RWPE2 (cell line): ENCODE results near the gene HTRA3.

Source experiments
- ATAC-seq: fragments of 200-7000 bp; cut with Tn5 transposase; 3 replicates; pipeline ENCODE4 v1.9.1; 2021; ENCODE audit warnings: low read depth
- DNase-seq: peaks from one replicate; pipeline ENCODE4 v3.0.0-alpha.2; 2020; ENCODE audit warnings: low spot score
- H3K27ac ChIP-seq: fragments of 450-650 bp; 2 replicates; pipeline ENCODE4 v1.5.1; 2017; ENCODE audit warnings: mild to moderate bottlenecking; ENCODE audit not compliant: poor library complexity, severe bottlenecking
- H3K27me3 ChIP-seq: fragments of 250-450 bp; sonication (Bioruptor Pico); 2 replicates; pipeline ENCODE4 v1.5.1; 2021; ENCODE audit warnings: mild to moderate bottlenecking, moderate library complexity; ENCODE audit not compliant: insufficient read depth, poor library complexity, severe bottlenecking
- H3K36me3 ChIP-seq: fragments of 250-450 bp; sonication (Bioruptor Pico); 2 replicates; pipeline ENCODE4 v1.5.1; 2020; ENCODE audit warnings: low read depth, mild to moderate bottlenecking, moderate library complexity
- H3K4me1 ChIP-seq: fragments of 250-450 bp; sonication (Bioruptor Pico); 2 replicates; pipeline ENCODE4 v1.5.1; 2021; ENCODE audit warnings: mild to moderate bottlenecking, moderate library complexity; ENCODE audit not compliant: insufficient read depth, poor library complexity, severe bottlenecking
- H3K4me3 ChIP-seq: fragments of 250-450 bp; sonication (Bioruptor Pico); 2 replicates; pipeline ENCODE4 v1.5.1; 2021; ENCODE audit warnings: mild to moderate bottlenecking, moderate library complexity; ENCODE audit not compliant: severe bottlenecking
- H3K9me3 ChIP-seq: fragments of 250-450 bp; sonication (Bioruptor Pico); 2 replicates; pipeline ENCODE4 v1.5.1; 2021; ENCODE audit warnings: mild to moderate bottlenecking, moderate library complexity; ENCODE audit not compliant: severe bottlenecking
- TF ChIP-seq, protein P1 (sequence below): fragments of 450-650 bp; IDR thresholded peaks from one replicate; pipeline ENCODE4 v1.5.1; 2017; ENCODE audit warnings: mild to moderate bottlenecking, moderate library complexity; ENCODE audit not compliant: poor library complexity, severe bottlenecking

Gene HTRA3

DNA sequence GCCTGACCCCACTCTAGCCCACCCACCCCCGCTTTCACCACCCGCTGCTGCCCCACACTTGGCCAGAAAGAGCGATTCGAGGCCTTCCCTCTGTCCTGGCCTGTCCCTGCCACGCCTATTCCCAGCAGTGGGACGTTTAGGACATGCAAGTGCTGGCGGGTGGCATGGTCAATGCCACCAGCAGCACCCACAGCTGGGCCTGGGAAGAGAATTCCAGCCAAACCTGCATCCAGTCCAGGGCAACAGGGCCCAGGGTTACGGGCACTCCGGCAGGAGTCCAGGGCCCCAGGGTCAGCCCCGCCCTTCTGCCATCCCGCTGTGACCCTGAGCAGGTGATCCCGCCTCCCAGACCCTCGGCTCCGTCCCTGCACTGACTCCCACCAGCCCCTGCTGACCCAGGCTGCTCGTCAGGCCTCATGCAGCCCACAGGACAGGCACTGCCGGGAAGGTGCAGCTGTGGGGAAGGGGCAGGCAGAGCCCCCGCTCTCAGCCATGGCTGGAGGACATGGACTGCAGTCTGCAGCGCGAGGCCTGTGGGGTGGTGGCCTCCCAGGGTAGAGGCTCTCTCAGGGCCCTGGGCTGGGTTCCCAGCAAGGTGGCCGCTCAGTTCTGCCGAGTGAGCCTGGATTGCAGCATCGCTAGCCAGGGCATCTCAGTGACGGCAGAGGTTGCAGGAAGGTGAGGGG, 6.8 kb upstream of the HTRA3 start:
- no peak overlapping the region for H3K27ac ChIP-seq
- DNase-seq, result no peak
- H3K36me3 ChIP-seq, result no peaks in the 10 kb centered on the region
- no peaks in the 10 kb centered on the region for H3K27me3 ChIP-seq
- H3K4me1 ChIP-seq, result no peaks in the 10 kb centered on the region
- no peak overlapping the region for H3K4me3 ChIP-seq
- no peaks in the 10 kb centered on the region for H3K9me3 ChIP-seq
- no peak for ATAC-seq
- TF ChIP-seq, protein P1, sequence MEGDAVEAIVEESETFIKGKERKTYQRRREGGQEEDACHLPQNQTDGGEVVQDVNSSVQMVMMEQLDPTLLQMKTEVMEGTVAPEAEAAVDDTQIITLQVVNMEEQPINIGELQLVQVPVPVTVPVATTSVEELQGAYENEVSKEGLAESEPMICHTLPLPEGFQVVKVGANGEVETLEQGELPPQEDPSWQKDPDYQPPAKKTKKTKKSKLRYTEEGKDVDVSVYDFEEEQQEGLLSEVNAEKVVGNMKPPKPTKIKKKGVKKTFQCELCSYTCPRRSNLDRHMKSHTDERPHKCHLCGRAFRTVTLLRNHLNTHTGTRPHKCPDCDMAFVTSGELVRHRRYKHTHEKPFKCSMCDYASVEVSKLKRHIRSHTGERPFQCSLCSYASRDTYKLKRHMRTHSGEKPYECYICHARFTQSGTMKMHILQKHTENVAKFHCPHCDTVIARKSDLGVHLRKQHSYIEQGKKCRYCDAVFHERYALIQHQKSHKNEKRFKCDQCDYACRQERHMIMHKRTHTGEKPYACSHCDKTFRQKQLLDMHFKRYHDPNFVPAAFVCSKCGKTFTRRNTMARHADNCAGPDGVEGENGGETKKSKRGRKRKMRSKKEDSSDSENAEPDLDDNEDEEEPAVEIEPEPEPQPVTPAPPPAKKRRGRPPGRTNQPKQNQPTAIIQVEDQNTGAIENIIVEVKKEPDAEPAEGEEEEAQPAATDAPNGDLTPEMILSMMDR, result no peak

DNA sequence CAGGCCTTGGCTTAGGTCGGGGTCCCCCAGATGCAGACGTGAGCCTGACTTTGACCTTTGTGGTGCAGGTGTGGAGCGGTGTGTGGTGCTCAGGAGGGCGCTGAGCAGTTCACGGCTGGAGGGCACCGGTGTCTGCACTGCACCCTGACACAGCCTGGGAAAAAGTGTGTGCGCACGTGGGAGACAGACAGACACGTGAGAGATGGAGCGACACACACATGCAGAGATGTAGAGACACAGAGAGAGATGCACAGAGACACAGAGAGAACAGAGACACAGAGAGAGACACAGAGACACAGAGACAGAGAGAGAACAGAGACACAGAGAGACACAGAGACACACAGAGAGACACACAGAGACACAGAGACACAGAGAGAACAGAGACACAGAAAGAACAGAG, 6.2 kb upstream of the HTRA3 start:
- H3K4me1 ChIP-seq, result no peaks in the 10 kb centered on the region
- no peaks in the 10 kb centered on the region for H3K9me3 ChIP-seq
- H3K27me3 ChIP-seq, result no peaks in the 10 kb centered on the region
- no peak for DNase-seq
- no peak overlapping the region for H3K4me3 ChIP-seq
- TF ChIP-seq, protein P1, result no peak
- H3K36me3 ChIP-seq, result no peaks in the 10 kb centered on the region
- no peak overlapping the region for H3K27ac ChIP-seq
- ATAC-seq, result no peak

DNA sequence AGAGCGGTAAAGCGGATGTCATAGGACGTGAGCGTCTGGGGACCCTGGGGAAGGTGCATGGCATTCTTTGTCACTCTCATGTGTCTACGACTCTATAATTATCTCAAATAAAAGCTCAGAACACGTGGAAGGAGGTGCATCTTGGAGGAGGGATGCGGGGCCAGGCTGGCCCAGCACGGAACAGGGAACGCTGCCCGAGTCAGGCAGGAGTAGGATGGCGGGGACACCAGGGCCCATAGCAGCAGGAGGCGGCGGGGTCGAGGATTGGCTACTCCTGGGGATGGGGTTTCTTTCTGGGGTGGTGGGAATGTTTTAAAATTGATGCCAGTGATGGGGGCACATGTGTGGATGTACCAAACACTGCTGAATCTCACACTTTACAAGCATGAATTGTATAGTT, 5.4 kb upstream of the HTRA3 start:
- Histone ChIP-seq H3K4me1 (no peaks in the 10 kb centered on the region), H3K4me3 (no peak overlapping the region), H3K27me3 (peaks cover 3% of the 10 kb centered on the region), H3K9me3 (no peaks in the 10 kb centered on the region), H3K27ac (no peak overlapping the region), H3K36me3 (no peaks in the 10 kb centered on the region)
- DNase-seq (no peak), ATAC-seq (no peak)
- TF ChIP-seq, protein P1, result no peak

DNA sequence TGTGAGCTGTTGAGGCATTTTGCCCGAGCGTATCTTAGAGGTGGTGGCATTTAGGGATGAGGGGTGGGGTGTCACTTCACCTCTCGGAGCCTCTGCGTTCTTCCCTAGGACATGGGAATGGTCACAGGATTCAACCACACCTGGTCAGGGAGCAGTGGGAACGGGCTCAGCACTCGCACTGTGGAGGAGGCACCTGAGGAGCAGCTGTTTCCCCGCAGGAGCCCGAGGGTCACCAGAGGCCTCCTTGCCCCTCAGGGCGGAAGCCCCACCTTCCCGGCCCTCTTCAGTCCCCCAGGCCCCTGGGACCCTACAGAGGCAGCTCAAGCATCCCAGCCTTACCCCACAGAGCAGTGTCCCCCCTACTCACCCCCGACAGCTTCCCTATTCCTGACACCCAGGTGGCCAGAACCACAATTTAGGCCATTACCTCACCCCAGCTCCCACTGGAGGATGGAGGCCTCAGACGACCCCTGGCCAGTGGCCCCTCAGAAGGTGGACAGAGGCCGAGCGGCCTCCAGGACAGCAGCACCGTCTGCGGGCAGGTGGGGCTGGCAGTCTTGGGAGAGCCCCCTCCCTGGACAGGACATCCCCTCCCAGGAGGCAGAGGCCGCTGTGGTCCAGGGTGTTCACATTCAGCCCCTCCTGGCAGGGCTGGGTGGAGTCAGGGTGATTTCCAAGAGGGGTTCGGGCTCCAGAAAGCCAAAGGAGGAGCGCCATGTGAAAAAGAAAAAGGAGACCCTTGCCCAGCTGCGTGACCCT, 4.2 kb upstream of the HTRA3 start:
- Histone ChIP-seq H3K9me3 (no peaks in the 10 kb centered on the region), H3K4me3 (no peak overlapping the region), H3K36me3 (no peaks in the 10 kb centered on the region), H3K27me3 (peaks cover 12% of the 10 kb centered on the region), H3K4me1 (no peaks in the 10 kb centered on the region), H3K27ac (no peak overlapping the region)
- no peak for ATAC-seq
- no peak for DNase-seq
- TF ChIP-seq, protein P1, result no peak

DNA sequence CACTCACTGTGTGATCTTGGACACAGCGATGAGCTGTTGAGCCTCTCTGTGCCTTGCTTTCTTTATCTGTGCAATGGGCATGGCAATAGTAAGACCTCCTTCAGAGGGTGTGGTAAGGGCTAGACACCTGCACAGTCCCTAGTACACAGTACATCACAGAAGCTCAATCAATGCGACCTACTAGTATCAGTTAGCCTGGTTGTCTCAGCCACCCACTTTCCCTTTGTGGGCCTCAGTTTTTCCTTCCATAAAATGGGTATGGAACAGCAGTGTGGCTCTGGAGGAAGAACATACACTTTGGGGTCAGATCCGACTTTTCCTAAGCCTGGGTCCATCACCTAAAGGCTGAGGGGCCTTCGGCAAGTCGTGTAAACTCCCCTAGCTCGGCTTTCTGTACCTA, 3.5 kb upstream of the HTRA3 start:
- ATAC-seq (no peak), DNase-seq (no peak)
- H3K27ac ChIP-seq, result no peak overlapping the region
- H3K4me3 ChIP-seq, result no peak overlapping the region
- TF ChIP-seq, protein P1, result no peak
- peaks cover 20% of the 10 kb centered on the region for H3K27me3 ChIP-seq
- no peaks in the 10 kb centered on the region for H3K36me3 ChIP-seq
- no peaks in the 10 kb centered on the region for H3K4me1 ChIP-seq
- H3K9me3 ChIP-seq, result no peaks in the 10 kb centered on the region
